LoVo (cell line): ENCODE measurements around the gene NKX2-8.
"Not testable (repeated sequence)": the region's sequence is repeated elsewhere in the genome, so short reads cannot be mapped to it uniquely, and the experiment has no call there.

Experiments
- DNase-seq: peaks from one replicate; pipeline ENCODE4 v3.0.0-alpha.2; 2016; ENCODE audit warnings: low spot score

NKX2-8 gene

DNA sequence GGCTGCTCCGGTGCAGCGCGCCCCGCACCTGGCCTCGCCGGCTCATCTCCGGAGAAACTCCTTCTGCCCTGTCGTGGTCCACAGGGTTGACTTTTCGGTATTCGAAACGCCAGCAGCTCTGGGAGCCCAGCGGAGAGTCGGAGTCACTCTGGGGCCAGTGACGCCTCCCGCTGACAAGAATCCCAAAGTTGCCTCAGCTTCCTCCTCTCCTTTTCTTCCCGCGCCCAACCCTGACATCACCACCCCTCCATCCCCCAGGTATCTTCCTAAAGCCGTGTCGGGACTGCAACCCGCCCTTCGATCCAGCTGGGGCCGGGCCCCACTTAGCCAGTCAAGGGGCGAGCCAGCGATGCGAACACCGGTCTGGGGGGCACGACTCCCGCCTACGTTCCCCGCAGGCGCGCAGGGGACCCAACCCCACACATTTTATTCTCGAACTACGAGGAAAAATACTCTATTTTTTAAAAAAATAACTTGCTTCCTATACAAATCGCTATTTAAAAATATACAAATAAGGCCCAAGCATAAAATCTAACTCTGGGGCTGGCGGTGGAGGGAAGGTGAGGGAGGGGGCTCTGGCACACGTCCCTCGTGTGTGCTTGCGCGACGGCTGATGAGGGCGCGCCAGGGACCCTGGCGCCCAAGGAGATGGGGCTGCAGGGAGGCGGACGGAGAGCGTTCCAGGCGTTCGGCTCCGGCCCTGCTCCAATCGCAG, 2.1 kb downstream of the NKX2-8 start:
- DNase-seq, result no peak

DNA sequence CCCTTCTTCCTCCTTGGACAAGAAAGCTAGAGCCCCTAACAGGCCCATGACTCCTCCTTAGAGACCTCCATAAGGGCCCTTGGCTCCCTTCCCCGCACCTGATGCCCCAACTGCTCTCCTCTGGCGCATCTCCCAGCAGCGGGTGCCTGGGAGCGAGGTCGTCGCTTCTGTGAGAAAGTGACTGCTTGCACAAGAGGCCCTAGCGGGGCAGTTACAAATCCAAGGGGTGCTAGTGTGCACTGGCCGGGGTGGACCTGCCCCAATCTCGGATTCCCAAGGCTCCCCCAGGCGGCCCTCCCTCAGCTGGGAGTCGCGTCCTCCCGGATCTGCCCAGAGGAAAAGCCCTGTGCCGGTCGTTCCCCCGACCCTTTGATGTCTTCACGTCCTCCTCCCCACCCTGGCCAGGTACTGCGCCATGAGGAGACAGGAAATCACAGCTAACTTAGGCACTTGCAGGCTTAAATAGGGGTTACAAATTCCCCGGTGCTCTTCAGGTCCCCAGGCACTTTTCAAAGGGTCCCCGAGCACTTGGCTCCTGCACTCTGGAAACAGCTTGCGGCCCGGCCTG, 2.8 kb downstream of the NKX2-8 start:
- DNase-seq, result no peak

- no peak for DNase-seq
These were observed 3.3 kb downstream of the NKX2-8 start for GRCh38 chr14:36579001-36579555.

- DNase-seq, result peak; percentile 39
These were observed 12.3 kb downstream of the NKX2-8 start for GRCh38 chr14:36570065-36570464.

GRCh38 chr14:36556811-36557433, 25.5 kb downstream of the NKX2-8 start:
- DNase-seq, result peak; percentile 47

- DNase-seq, result no peak
These were observed 26.2 kb downstream of the NKX2-8 start for GRCh38 chr14:36555998-36556743.

DNA sequence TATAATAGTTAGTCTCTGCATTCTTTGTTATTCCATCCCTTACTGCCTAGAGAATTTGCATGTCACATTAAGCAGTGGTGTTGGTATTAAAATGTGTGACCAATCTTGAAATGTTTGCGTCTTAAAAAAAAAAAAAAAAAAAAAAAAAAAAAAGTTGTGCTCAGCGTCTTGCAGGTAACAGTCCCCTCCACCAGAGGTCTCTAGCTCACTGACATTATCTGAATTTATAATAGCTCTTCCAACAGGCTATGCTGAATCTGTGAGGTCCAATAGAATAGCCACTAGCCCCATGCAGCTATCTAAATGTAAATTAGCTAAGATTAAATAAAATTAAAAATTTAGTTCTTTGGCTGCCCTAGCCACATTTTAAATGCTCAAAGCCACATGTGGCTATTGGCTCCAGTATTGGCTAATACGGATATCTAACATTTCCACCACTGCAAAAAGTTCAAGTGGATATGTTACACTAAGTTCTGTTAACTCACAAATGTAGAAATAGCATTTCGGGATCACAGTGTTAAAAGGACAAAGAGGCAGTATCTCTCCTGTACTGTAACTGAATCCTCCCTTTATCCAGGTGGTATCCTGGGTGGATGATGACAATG, 28.7 kb downstream of the NKX2-8 start:
- peak; percentile 60 for DNase-seq

DNA sequence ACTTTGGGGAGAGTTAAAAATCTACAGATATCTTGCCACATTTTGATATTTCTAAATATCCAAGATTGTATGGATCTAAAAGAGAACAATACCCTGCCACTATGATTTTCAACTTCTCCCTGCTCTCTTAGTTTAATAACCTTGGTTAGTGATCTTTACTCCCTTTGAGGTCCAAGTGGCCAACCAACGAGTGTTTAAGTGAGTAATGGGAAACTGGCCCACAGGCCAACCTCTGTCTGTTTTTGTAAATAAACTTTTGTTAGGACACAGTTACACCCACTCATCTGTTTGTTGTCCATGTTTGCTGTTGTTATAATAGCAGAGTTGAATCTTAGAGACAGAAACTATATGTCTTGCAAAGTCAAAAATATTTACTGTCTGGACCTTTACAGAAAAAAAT, 31.5 kb downstream of the NKX2-8 start:
- DNase-seq, result no peak

- DNase-seq, result not testable (repeated sequence)
These were observed 38.1 kb downstream of the NKX2-8 start for GRCh38 chr14:36544280-36544679.

- no peak for DNase-seq
These were observed 44.4 kb downstream of the NKX2-8 start for GRCh38 chr14:36538051-36538450.
